ENCODE data around the gene TPP1. TPM values are rescaled to one million over a fixed set of nuclear protein-coding genes. Genes with fewer than 3 reads are reported as not detected.

TPP1 gene
- total RNA-seq, 1 donor from 2014 or later: 38.4 TPM

- no peak overlapping the region for H3K27ac Mint-ChIP-seq
- H3K4me3 Mint-ChIP-seq: no peak overlapping the region
- intact Hi-C loops (cut with micrococcal nuclease): no loop called here
- no peaks in the 10 kb centered on the region for H3K36me3 Mint-ChIP-seq (ENCODE audit: low read depth)
- no peaks in the 10 kb centered on the region for H3K9me3 Mint-ChIP-seq
- no peaks in the 10 kb centered on the region for H3K4me1 Mint-ChIP-seq (ENCODE audit: low read depth)
- no peak for DNase-seq (ENCODE audit: low spot score)
- H3K27me3 Mint-ChIP-seq (ENCODE audit: insufficient read depth): peaks cover 16% of the 10 kb centered on the region
These were observed 36.0 kb upstream of the TPP1 start for GRCh38 chr11:6655020-6655789.

DNA sequence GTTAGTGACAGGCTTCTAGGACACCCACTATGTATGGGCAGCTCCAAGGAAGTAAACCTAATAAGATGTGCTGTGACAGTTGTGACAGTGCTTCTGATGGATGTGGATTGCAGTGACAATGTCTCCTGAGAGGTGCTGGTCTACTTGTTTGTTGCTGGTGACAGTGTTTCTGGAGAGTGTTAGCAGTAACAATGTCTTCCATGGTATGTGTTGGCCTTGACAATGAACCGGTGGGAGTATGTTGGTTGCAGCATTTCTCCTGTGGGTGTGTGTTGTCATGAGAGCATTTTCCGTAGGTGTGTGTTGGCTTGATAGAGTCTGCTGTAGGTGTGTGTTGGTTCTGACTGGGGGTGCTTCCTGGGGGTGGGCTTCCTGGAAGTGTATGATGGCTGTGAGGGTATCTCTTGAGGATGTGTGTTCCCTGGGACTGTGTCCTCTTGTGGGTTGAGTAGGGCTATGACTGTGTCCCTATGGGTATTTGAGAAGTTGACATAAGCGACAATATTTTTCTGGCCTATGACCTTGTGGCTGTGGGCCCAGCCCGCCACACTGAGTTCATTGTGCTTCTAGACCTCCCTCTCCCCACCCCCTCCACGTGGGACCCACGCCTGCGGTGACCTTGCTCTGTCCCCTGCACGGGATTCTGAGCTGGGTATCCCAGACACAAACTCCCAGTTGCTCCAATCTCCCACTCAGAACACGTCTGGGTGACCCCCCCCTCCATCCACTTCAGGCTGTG lies 35.2 kb upstream of the TPP1 start:
- intact Hi-C loops (cut with micrococcal nuclease): loop anchor here (1.0 kb wide), 1 partner anchor 35 kb away; the partner anchor contains the start of gene TPP1
- no peaks in the 10 kb centered on the region for H3K36me3 Mint-ChIP-seq (ENCODE audit: low read depth)
- no peak for DNase-seq (ENCODE audit: low spot score)
- H3K9me3 Mint-ChIP-seq: no peaks in the 10 kb centered on the region
- no peak overlapping the region for H3K27ac Mint-ChIP-seq
- H3K27me3 Mint-ChIP-seq (ENCODE audit: insufficient read depth): peaks cover 16% of the 10 kb centered on the region
- H3K4me3 Mint-ChIP-seq: no peak overlapping the region
- H3K4me1 Mint-ChIP-seq (ENCODE audit: low read depth): no peaks in the 10 kb centered on the region

- intact Hi-C loops (cut with micrococcal nuclease): loop anchor here (1.0 to 2.0 kb wide), 2 partner anchors 13 to 34 kb away; partner anchors contain the start of gene TPP1
- Mint-ChIP-seq H3K4me3 (no peak overlapping the region), H3K36me3 (ENCODE audit: low read depth) (no peaks in the 10 kb centered on the region), H3K27me3 (ENCODE audit: insufficient read depth) (peaks cover 16% of the 10 kb centered on the region), H3K4me1 (ENCODE audit: low read depth) (no peaks in the 10 kb centered on the region), H3K27ac (no peak overlapping the region), H3K9me3 (no peaks in the 10 kb centered on the region)
- DNase-seq (ENCODE audit: low spot score): no peak
These were observed 34.4 kb upstream of the TPP1 start for GRCh38 chr11:6653656-6654055.

DNA sequence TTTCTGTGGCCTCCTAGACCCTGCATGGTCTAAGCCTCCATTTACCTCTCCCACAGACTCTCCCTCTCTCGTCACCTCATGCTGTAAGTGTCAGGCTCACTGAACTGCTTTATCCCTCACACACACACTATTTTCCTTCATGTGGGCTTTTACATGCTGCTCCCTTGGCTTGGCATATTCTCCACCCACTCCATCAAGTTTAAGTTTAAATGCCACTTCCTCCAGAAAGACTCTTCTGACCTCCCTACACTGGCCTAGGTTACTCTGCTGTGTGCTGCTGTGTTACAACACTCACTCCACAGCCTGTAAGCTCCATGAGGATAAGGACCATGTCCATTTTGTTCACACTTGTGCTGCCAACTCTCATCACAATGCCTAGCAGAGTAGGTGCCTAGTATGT lies 33.9 kb upstream of the TPP1 start:
- Mint-ChIP-seq H3K4me3 (no peak overlapping the region), H3K9me3 (no peaks in the 10 kb centered on the region), H3K4me1 (ENCODE audit: low read depth) (no peaks in the 10 kb centered on the region), H3K27ac (no peak overlapping the region), H3K36me3 (ENCODE audit: low read depth) (no peaks in the 10 kb centered on the region), H3K27me3 (ENCODE audit: insufficient read depth) (peaks cover 16% of the 10 kb centered on the region)
- intact Hi-C loops (cut with micrococcal nuclease): loop anchor here (2.0 kb wide), 1 partner anchor 14 kb away; no protein-coding TSS in a partner anchor
- DNase-seq (ENCODE audit: low spot score): no peak

DNA sequence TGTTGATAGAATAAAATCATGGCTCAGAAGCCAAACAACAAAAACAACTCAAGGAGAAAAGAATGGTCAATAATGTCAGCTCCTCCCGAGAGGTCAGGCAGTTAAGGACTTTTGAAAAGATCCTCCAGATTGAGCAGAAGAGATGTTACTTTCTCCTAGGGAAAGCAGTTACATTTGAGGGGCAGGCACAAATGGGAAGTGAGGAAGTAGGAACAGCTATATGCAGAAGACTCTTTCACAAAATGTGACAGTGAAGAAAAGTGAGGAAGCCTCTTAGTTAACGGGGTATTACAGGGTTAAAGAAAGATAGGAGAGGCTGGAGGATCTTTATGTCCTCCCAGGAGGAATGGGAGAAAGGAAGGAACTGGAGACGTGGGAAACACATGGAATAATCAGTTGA lies 33.0 kb upstream of the TPP1 start:
- no peaks in the 10 kb centered on the region for H3K36me3 Mint-ChIP-seq (ENCODE audit: low read depth)
- no peak overlapping the region for H3K4me3 Mint-ChIP-seq
- H3K9me3 Mint-ChIP-seq: no peaks in the 10 kb centered on the region
- H3K27me3 Mint-ChIP-seq (ENCODE audit: insufficient read depth): peaks cover 14% of the 10 kb centered on the region
- DNase-seq (ENCODE audit: low spot score): no peak
- no peaks in the 10 kb centered on the region for H3K4me1 Mint-ChIP-seq (ENCODE audit: low read depth)
- no peak overlapping the region for H3K27ac Mint-ChIP-seq
- intact Hi-C loops (cut with micrococcal nuclease): loop anchor here (2.0 kb wide), 1 partner anchor 15 kb away; no protein-coding TSS in a partner anchor

DNA sequence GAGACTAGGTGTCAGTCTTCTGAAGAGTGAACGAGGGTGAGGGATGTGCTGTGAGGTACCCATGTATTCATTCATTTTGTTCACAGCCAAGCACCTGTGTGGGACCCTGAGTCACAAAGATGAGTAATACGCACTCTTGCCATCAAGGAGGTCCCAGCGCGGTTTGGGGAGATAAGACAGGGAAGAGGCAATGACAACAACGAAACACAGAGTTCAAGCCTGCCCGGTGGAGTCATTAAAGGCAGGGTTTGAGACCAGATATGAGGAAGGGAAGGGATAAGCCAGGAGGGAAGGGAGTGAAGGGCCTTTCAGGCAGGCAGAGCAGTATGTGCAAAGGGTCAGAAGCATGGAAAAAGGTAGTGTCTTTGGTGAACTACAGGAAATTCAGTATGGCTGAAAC lies 31.8 kb upstream of the TPP1 start:
- H3K27ac Mint-ChIP-seq: no peak overlapping the region

DNA sequence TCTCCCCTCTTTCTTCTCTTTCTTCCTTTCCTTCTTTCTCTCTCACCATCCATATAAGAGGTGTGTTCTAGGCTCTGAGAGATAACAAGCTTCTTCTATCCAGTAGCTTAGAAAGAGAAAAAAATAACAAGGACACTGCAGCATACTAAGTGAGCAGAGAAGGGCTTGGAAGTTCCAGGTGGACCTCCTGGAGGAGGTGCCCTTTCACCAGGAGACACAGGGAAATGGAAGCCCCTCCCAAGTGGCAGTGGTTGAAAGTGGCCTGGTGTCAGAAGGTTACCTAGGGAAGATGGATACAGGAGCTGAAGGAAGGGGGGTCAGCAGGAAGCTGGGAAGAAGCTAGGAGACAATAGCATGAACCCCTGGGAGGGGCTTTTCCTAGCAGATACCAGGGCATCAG lies 30.9 kb upstream of the TPP1 start:
- no peak overlapping the region for H3K4me3 Mint-ChIP-seq
- no peaks in the 10 kb centered on the region for H3K9me3 Mint-ChIP-seq
- H3K27me3 Mint-ChIP-seq (ENCODE audit: insufficient read depth): no peaks in the 10 kb centered on the region
- H3K4me1 Mint-ChIP-seq (ENCODE audit: low read depth): no peaks in the 10 kb centered on the region
- no peak overlapping the region for H3K27ac Mint-ChIP-seq
- no peaks in the 10 kb centered on the region for H3K36me3 Mint-ChIP-seq (ENCODE audit: low read depth)
- DNase-seq (ENCODE audit: low spot score): no peak
- intact Hi-C loops (cut with micrococcal nuclease): no loop called here

More for the DNA sequence above, 31.8 kb upstream of the TPP1 start:
- Mint-ChIP-seq H3K36me3 (ENCODE audit: low read depth) (no peaks in the 10 kb centered on the region), H3K27me3 (ENCODE audit: insufficient read depth) (peaks cover 2% of the 10 kb centered on the region), H3K4me1 (ENCODE audit: low read depth) (no peaks in the 10 kb centered on the region), H3K4me3 (no peak overlapping the region), H3K9me3 (no peaks in the 10 kb centered on the region)
- intact Hi-C loops (cut with micrococcal nuclease): no loop called here
- DNase-seq (ENCODE audit: low spot score): no peak

- no peaks in the 10 kb centered on the region for H3K36me3 Mint-ChIP-seq (ENCODE audit: low read depth)
- H3K4me3 Mint-ChIP-seq: no peak overlapping the region
- no peak overlapping the region for H3K27ac Mint-ChIP-seq
- H3K4me1 Mint-ChIP-seq (ENCODE audit: low read depth): no peaks in the 10 kb centered on the region
- no peaks in the 10 kb centered on the region for H3K9me3 Mint-ChIP-seq
- no peak for DNase-seq (ENCODE audit: low spot score)
- intact Hi-C loops (cut with micrococcal nuclease): no loop called here
- H3K27me3 Mint-ChIP-seq (ENCODE audit: insufficient read depth): no peaks in the 10 kb centered on the region
These were observed 29.3 kb upstream of the TPP1 start for GRCh38 chr11:6648501-6648900.

- intact Hi-C loops (cut with micrococcal nuclease): no loop called here
- no peaks in the 10 kb centered on the region for H3K9me3 Mint-ChIP-seq
- DNase-seq (ENCODE audit: low spot score): no peak
- no peak overlapping the region for H3K4me3 Mint-ChIP-seq
- H3K4me1 Mint-ChIP-seq (ENCODE audit: low read depth): no peaks in the 10 kb centered on the region
- no peaks in the 10 kb centered on the region for H3K27me3 Mint-ChIP-seq (ENCODE audit: insufficient read depth)
- H3K36me3 Mint-ChIP-seq (ENCODE audit: low read depth): no peaks in the 10 kb centered on the region
- H3K27ac Mint-ChIP-seq: no peak overlapping the region
These were observed 28.6 kb upstream of the TPP1 start for GRCh38 chr11:6647836-6648235.

DNA sequence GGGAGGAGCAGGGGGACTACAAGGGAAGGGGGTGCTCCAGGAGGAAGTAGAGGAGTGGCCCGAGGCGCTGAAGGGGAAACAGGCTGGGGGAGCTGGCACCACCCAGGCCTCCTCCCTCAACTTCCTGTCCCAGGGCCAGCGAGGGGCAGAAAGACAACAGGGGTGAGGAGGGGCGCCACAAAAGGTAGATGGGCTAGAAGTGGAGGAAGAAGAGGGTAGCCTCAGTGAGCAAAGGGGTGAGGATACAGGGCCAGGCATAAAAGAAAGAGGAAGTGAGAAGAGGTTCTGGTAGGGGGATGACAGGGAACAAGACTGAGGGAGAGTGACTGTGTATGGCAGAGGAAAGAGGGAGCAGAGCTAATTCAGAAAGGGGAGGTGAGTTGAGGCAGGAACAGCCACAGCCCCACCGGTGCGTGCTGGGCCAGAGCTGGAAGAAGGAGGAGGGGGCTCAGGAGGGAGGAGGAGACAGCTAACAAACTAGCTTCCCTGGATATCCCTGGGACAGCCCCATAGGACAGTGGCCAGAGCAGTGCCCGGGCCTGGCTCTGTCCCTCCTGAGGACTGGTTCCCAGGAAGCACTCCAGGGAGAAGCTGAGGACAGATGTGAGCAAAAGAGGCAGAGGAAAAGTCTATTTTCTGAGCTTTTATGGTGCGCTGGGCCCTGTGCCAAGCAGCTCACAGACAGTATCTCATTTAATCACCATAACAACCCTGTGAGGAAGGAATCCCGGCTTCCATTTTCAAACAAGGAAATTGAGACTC lies 27.9 kb upstream of the TPP1 start:
- Mint-ChIP-seq H3K9me3 (no peaks in the 10 kb centered on the region), H3K4me1 (ENCODE audit: low read depth) (no peaks in the 10 kb centered on the region), H3K36me3 (ENCODE audit: low read depth) (no peaks in the 10 kb centered on the region), H3K27me3 (ENCODE audit: insufficient read depth) (no peaks in the 10 kb centered on the region), H3K4me3 (no peak overlapping the region), H3K27ac (no peak overlapping the region)
- intact Hi-C loops (cut with micrococcal nuclease): no loop called here
- DNase-seq (ENCODE audit: low spot score): no peak

DNA sequence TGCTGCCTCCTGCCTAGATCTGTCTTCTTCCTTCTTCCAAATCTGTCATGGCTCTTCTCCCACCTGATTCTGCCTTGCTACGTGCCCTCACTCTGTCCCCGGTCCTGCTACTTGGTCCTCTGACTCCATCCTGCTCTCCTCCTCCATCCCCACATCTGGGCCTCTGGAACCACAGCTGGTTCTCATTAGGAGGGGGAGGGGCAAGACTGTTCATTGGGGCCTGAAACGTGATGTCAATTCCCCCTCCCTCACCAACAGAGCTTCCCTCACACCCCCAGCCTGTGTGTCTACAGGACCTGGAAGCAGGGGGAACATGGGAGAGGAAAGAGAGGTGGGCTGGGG lies 27.3 kb upstream of the TPP1 start:
- no peaks in the 10 kb centered on the region for H3K27me3 Mint-ChIP-seq (ENCODE audit: insufficient read depth)
- no peak overlapping the region for H3K27ac Mint-ChIP-seq
- H3K4me3 Mint-ChIP-seq: no peak overlapping the region
- no peaks in the 10 kb centered on the region for H3K9me3 Mint-ChIP-seq
- DNase-seq (ENCODE audit: low spot score): no peak
- intact Hi-C loops (cut with micrococcal nuclease): no loop called here
- no peaks in the 10 kb centered on the region for H3K36me3 Mint-ChIP-seq (ENCODE audit: low read depth)
- no peaks in the 10 kb centered on the region for H3K4me1 Mint-ChIP-seq (ENCODE audit: low read depth)

DNA sequence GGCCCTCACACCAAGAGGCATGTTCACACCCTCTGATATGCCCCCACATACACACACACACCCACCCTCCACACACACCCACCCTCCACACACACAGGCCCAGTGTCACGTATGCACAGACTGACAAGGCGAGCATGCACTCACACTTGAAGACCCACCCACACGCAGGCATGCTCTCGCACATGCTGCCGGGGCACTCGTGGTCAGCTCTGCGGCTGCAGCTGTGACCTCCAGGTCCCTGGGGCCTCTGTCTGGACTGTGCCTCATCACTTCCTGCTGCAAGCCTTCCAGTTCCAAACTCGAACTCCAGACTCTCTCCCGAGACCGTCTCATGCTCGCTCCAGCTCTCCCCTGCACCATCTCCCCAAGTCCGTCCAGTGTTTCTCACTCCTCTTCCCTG lies 26.8 kb upstream of the TPP1 start:
- no peaks in the 10 kb centered on the region for H3K9me3 Mint-ChIP-seq
- no peaks in the 10 kb centered on the region for H3K27me3 Mint-ChIP-seq (ENCODE audit: insufficient read depth)
- DNase-seq (ENCODE audit: low spot score): no peak
- no peak overlapping the region for H3K4me3 Mint-ChIP-seq
- H3K4me1 Mint-ChIP-seq (ENCODE audit: low read depth): no peaks in the 10 kb centered on the region
- no peak overlapping the region for H3K27ac Mint-ChIP-seq
- intact Hi-C loops (cut with micrococcal nuclease): no loop called here
- H3K36me3 Mint-ChIP-seq (ENCODE audit: low read depth): no peaks in the 10 kb centered on the region

DNA sequence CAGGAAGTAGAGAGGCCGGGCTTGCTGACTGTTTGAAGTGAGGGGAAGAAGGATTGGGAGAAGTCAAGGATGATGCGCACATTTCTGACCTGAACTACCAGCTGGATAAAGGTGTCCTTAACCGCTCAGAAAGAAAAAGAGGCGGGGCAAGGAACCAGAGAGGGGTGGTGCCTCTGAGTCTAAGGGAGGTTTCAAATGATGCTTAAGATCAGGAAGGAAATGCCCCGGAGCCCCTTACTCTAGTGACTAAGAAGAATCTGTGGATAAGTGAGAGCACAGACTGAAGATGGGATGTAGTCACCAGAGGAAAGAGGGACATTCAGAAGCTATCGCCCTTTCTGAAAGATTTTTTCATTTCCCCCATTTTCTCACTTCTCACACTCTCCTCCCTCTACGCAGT lies 23.7 kb upstream of the TPP1 start:
- H3K9me3 Mint-ChIP-seq: no peaks in the 10 kb centered on the region
- no peak for DNase-seq (ENCODE audit: low spot score)
- H3K27ac Mint-ChIP-seq: no peak overlapping the region
- peaks cover 6% of the 10 kb centered on the region for H3K4me1 Mint-ChIP-seq (ENCODE audit: low read depth)
- no peak overlapping the region for H3K4me3 Mint-ChIP-seq
- no peaks in the 10 kb centered on the region for H3K36me3 Mint-ChIP-seq (ENCODE audit: low read depth)
- H3K27me3 Mint-ChIP-seq (ENCODE audit: insufficient read depth): no peaks in the 10 kb centered on the region
- intact Hi-C loops (cut with micrococcal nuclease): no loop called here

All from activated T-helper 1 cell treated with anti-CD3 and anti-CD28 coated beads, Interleukin-12 subunit alpha, Interleukin-12 subunit beta, Interleukin-2, Interleukin-4 antibody, amounts not matched to agents 30 ng/mL and 10 ng/mL and 1 ng/mL, durations not matched to agents 14 hours and 24 hours and 36 hours (primary cell).